ENCODE results near the gene ANKRD6. TPM values are rescaled to one million over a fixed set of nuclear protein-coding genes. Genes with fewer than 3 reads are reported as not detected.

Gene ANKRD6
- total RNA-seq, 1 donor from 2014 or later, result 70.9 TPM

DNA sequence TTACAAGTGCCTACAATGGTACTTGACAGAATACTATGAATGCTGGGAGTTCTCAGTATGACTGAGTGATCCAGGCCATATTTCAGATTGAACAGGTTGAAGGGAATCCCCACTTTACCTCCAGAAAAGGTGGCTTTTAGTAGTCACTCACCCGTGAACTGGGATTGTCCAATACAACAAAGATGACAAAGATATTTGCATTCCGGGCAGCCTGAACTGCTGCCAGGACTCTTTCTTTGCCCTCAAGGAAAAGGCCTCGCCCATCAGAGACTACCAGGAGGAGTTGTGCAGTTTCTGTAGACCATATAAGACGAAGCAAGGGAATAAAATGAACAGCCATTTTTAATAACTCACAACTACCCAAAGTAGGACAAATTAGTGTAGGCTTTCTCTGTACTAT, 211.9 kb downstream of the ANKRD6 start:
- H3K9me3 Mint-ChIP-seq (ENCODE audit: unreplicated experiment), result no peaks in the 10 kb centered on the region
- peaks cover 40% of the 10 kb centered on the region for H3K36me3 Mint-ChIP-seq (ENCODE audit: low read depth, unreplicated experiment)
- H3K27me3 Mint-ChIP-seq (ENCODE audit: unreplicated experiment), result no peaks in the 10 kb centered on the region
- no peaks in the 10 kb centered on the region for H3K4me1 Mint-ChIP-seq (ENCODE audit: unreplicated experiment)
- no peak for DNase-seq (ENCODE audit: low spot score)
- H3K4me3 Mint-ChIP-seq (ENCODE audit: unreplicated experiment), result no peak overlapping the region
- H3K27ac Mint-ChIP-seq (ENCODE audit: unreplicated experiment), result no peak overlapping the region
- TF ChIP-seq, protein P1, sequence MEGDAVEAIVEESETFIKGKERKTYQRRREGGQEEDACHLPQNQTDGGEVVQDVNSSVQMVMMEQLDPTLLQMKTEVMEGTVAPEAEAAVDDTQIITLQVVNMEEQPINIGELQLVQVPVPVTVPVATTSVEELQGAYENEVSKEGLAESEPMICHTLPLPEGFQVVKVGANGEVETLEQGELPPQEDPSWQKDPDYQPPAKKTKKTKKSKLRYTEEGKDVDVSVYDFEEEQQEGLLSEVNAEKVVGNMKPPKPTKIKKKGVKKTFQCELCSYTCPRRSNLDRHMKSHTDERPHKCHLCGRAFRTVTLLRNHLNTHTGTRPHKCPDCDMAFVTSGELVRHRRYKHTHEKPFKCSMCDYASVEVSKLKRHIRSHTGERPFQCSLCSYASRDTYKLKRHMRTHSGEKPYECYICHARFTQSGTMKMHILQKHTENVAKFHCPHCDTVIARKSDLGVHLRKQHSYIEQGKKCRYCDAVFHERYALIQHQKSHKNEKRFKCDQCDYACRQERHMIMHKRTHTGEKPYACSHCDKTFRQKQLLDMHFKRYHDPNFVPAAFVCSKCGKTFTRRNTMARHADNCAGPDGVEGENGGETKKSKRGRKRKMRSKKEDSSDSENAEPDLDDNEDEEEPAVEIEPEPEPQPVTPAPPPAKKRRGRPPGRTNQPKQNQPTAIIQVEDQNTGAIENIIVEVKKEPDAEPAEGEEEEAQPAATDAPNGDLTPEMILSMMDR (IDR thresholded peaks at IDR 0.05; ENCODE audit: unreplicated experiment), result no peak

DNA sequence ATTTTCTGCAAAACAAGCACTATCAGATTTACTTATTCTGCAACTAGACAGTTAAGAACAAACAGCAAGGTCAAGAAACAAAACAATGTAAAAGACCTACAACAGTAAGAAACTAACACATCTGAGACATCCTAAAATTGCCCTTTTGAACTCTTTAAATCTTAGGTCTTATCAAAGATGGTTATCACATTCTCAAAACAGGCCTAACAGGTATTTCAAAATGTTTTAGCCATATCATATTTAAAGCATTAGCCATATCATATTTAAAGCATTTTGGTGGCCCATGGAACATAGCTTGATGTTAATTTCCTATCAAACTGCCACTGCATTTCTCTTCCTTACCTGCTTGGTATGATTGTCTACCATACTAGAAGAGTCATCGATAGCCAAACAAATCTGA, 216.7 kb downstream of the ANKRD6 start:
- Mint-ChIP-seq H3K36me3 (ENCODE audit: low read depth, unreplicated experiment) (peaks cover 44% of the 10 kb centered on the region), H3K4me1 (ENCODE audit: unreplicated experiment) (no peaks in the 10 kb centered on the region), H3K27me3 (ENCODE audit: unreplicated experiment) (no peaks in the 10 kb centered on the region), H3K9me3 (ENCODE audit: unreplicated experiment) (no peaks in the 10 kb centered on the region), H3K27ac (ENCODE audit: unreplicated experiment) (no peak overlapping the region), H3K4me3 (ENCODE audit: unreplicated experiment) (no peak overlapping the region)
- TF ChIP-seq, protein P1 (IDR thresholded peaks at IDR 0.05; ENCODE audit: unreplicated experiment), result no peak
- DNase-seq (ENCODE audit: low spot score), result no peak

DNA sequence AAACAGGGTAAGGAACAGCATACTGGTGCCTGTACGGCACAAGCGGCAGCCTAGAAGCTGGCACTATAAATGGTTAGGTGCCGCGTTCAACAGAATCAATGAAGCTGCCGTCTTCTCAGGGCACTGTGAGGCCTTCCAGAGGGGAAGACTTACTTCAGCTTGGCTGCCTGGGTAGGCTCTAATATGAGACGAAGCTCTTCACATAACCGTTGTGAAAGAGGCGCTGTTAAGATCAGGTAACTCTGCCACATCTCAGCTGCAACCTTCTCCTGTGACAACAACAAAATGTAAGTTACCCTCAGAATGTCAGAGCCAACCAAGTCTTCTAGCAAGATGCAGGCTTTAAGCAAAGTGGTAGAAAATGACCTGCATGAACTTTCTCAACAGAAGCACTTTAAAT, 217.6 kb downstream of the ANKRD6 start:
- Mint-ChIP-seq H3K4me3 (ENCODE audit: unreplicated experiment) (peak overlapping the region; percentile 54), H3K27ac (ENCODE audit: unreplicated experiment) (no peak overlapping the region), H3K9me3 (ENCODE audit: unreplicated experiment) (no peaks in the 10 kb centered on the region), H3K4me1 (ENCODE audit: unreplicated experiment) (no peaks in the 10 kb centered on the region), H3K27me3 (ENCODE audit: unreplicated experiment) (no peaks in the 10 kb centered on the region), H3K36me3 (ENCODE audit: low read depth, unreplicated experiment) (peaks cover 41% of the 10 kb centered on the region)
- TF ChIP-seq, protein P1 (IDR thresholded peaks at IDR 0.05; ENCODE audit: unreplicated experiment), result no peak
- no peak for DNase-seq (ENCODE audit: low spot score)

DNA sequence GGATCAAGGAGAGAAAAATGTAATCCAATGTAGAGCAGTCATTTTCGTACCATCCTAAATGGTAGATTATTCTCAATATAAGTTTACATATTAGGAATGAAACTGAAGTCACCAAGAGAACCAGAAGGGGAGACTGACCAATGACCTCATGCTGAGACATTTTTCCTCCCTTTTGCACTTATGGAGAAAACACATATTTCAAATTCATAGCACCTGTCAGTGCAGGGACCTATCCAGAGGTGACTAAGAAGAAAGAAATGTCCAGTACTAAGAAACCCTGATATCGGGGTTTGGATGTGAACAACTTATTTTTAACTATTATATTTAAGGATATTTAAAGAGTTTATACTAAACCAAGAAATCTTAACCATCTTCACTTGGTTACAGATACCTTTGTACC, 222.2 kb downstream of the ANKRD6 start:
- H3K27ac Mint-ChIP-seq (ENCODE audit: unreplicated experiment), result no peak overlapping the region
- DNase-seq (ENCODE audit: low spot score), result no peak
- no peak overlapping the region for H3K4me3 Mint-ChIP-seq (ENCODE audit: unreplicated experiment)
- H3K27me3 Mint-ChIP-seq (ENCODE audit: unreplicated experiment), result no peaks in the 10 kb centered on the region
- no peaks in the 10 kb centered on the region for H3K4me1 Mint-ChIP-seq (ENCODE audit: unreplicated experiment)
- TF ChIP-seq, protein P1 (IDR thresholded peaks at IDR 0.05; ENCODE audit: unreplicated experiment), result no peak
- peaks cover 47% of the 10 kb centered on the region for H3K36me3 Mint-ChIP-seq (ENCODE audit: low read depth, unreplicated experiment)
- no peaks in the 10 kb centered on the region for H3K9me3 Mint-ChIP-seq (ENCODE audit: unreplicated experiment)

DNA sequence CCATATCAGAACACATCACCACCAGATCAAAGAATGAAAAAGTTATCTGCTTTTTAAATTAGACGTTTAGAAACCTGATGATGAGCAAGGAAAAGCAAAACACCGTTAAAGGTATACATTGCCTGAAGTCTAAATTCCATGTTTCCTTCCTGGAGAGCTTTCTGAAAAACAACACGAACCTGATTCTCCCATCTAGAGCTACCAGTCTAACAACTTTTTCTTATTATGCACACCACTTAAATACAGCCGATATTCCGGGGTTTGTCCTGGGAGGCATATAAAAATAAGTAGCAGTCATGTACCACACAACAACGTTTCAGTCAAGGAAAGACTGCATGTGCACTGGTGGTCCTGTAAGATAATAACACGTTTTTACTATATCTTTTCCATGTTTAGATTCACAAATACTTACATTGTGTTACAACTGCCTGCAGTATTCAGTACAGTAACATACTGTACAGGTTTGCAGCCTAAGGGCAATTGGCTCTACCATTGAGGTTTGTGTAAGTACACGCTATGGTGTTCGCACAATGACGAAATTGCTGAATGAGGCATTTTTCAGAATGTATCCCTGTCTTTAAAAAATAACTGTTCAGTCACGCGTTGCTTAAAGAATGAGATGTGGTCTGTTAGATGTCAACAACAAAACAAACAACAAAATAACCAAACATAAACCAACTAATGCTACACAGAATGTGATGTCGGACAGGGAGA, 224.7 kb downstream of the ANKRD6 start:
- H3K27ac Mint-ChIP-seq (ENCODE audit: unreplicated experiment), result no peak overlapping the region
- TF ChIP-seq, protein P1 (IDR thresholded peaks at IDR 0.05; ENCODE audit: unreplicated experiment), result no peak
- H3K36me3 Mint-ChIP-seq (ENCODE audit: low read depth, unreplicated experiment), result peaks cover 44% of the 10 kb centered on the region
- no peak for DNase-seq (ENCODE audit: low spot score)
- H3K4me3 Mint-ChIP-seq (ENCODE audit: unreplicated experiment), result no peak overlapping the region
- no peaks in the 10 kb centered on the region for H3K27me3 Mint-ChIP-seq (ENCODE audit: unreplicated experiment)
- no peaks in the 10 kb centered on the region for H3K4me1 Mint-ChIP-seq (ENCODE audit: unreplicated experiment)
- H3K9me3 Mint-ChIP-seq (ENCODE audit: unreplicated experiment), result no peaks in the 10 kb centered on the region
